GM23248 (cell line): ENCODE results near the gene GFPT1.

ENCODE experiments used
- EZH2 ChIP-seq: fragments of 200-600 bp; sonication (generic); IDR thresholded peaks from 2 replicates; pipeline ENCODE4 v1.6.1; 2018; ENCODE audit warnings: antibody characterized with exemption, mild to moderate bottlenecking; ENCODE audit not compliant: insufficient read depth, poor library complexity, severe bottlenecking
- EZH2phosphoT487 ChIP-seq: fragments of 200-600 bp; sonication (generic); IDR thresholded peaks from 2 replicates; pipeline ENCODE4 v1.6.1; 2018; ENCODE audit warnings: antibody characterized with exemption, moderate library complexity, mild to moderate bottlenecking, low read depth; ENCODE audit not compliant: insufficient read depth

DNA sequence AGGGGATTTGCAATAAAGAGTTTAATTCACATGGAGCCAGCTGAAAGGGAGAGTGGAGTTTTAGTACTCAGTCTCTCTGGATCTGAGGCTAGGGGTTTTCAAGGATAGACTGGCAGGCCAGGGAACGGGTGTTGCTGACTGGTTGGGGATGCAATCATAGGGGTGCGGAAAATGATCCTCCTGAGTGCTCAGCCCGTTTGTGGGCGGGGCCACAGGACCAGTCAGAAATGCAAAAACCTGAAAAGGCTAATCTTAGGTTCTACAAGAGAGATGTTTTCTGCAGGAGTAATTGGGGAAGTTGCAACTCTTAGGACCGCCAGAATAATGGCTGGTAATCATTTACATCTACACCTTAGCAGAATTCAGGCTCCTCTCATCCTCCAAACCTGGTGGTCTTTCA is 47.7 kb upstream of the GFPT1 start:
- no peak for TF ChIP-seq EZH2
- TF ChIP-seq EZH2phosphoT487 = no peak
